Measurements from ENCODE around the gene COL9A1.
"Not testable (repeated sequence)": the region's sequence is repeated elsewhere in the genome, so short reads cannot be mapped to it uniquely, and the experiment has no call there.

The COL9A1 gene

DNA sequence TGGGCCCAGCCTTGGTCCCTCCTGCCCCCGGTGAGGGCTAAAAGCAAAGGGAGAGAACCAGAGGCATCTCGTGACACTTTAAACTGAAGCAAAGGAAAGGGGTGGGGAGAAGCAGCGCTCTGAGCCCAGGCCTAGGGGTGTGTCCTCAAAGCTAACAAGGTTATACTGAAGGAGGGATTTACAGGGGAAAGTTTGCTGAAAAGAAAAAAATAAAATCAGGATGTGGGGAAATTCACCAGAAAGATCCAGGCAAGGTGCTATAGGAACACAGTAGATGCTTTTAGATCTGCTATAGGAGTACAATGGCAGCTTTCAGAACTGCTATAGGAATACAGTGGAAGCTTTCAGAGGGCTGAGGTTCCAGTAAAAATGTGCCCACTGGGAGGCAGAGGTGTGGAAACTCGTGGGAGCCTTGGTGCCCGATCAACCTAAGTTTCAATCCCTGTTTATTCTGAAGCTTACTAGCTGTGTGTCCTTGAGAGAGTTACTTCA lies at the start of gene COL9A1:
Gene COL9A1, minus strand, starts transcription at position 51 of the 492 bp plus-strand sequence. CDS start 160 bp downstream, outside the sequence.
- TF ChIP-seq CTCF (IDR thresholded peaks at IDR 0.05; ENCODE audit: borderline replicate concordance, insufficient read depth, low read depth, low read length), result no peak

GRCh38 chr6:70351461-70351860 lies 48.6 kb upstream of the COL9A1 start:
- no peak for TF ChIP-seq CTCF (IDR thresholded peaks at IDR 0.05; ENCODE audit: borderline replicate concordance, insufficient read depth, low read depth, low read length)
- H3K4me3 ChIP-seq (ENCODE audit: low read depth, low read length), result no peak overlapping the region

More for the DNA sequence above, at the start of gene COL9A1:
- H3K4me3 ChIP-seq (ENCODE audit: low read depth, low read length), result no peak within 1 kb of the TSS

GRCh38 chr6:70345619-70346018 lies 42.7 kb upstream of the COL9A1 start:
- H3K4me3 ChIP-seq (ENCODE audit: low read depth, low read length), result no peak overlapping the region
- no peak for TF ChIP-seq CTCF (IDR thresholded peaks at IDR 0.05; ENCODE audit: borderline replicate concordance, insufficient read depth, low read depth, low read length)

GRCh38 chr6:70343313-70343712 lies 40.4 kb upstream of the COL9A1 start:
- no peak overlapping the region for H3K4me3 ChIP-seq (ENCODE audit: low read depth, low read length)
- TF ChIP-seq CTCF (IDR thresholded peaks at IDR 0.05; ENCODE audit: borderline replicate concordance, insufficient read depth, low read depth, low read length), result no peak

GRCh38 chr6:70339810-70340209 lies 36.9 kb upstream of the COL9A1 start:
- H3K4me3 ChIP-seq (ENCODE audit: low read depth, low read length), result not testable (repeated sequence)

- no peak for TF ChIP-seq CTCF (IDR thresholded peaks at IDR 0.05; ENCODE audit: borderline replicate concordance, insufficient read depth, low read depth, low read length)
- no peak overlapping the region for H3K4me3 ChIP-seq (ENCODE audit: low read depth, low read length)
These were observed 35.9 kb upstream of the COL9A1 start for GRCh38 chr6:70338775-70339174.

DNA sequence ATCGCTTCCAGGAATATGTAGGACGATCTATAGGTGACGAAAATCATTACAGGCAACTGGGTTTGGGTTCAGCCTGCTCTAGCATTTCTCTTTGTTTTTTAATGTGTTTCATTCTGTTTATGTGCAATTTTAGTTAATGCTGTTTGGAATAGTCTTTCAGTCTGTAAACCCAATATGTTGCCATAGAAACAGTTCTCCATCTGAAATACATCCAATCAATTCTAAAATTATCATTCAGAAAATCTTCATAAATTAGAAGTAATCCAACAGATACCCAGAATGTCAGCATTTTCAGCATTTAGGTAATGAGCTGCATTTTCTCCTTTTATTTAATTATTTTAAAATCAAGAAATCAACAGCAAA lies 34.8 kb upstream of the COL9A1 start:
- H3K4me3 ChIP-seq (ENCODE audit: low read depth, low read length), result no peak overlapping the region
- no peak for TF ChIP-seq CTCF (IDR thresholded peaks at IDR 0.05; ENCODE audit: borderline replicate concordance, insufficient read depth, low read depth, low read length)

All from GM12875 (cell line).